Loucy (cell line): ENCODE results near the gene DMBX1.

Source experiments
- H2AFZ ChIP-seq: fragments of 200-600 bp; sonication (generic); 2 replicates; pipeline ENCODE4 v1.6.0; 2016; ENCODE audit warnings: antibody characterized with exemption, mild to moderate bottlenecking, low read length, moderate library complexity
- H3F3A ChIP-seq: fragments of 200-600 bp; 2 replicates; pipeline ENCODE4 v1.6.0; 2016; ENCODE audit warnings: antibody characterized with exemption, low read depth, mild to moderate bottlenecking
- H3K27me3 ChIP-seq: fragments of 200-600 bp; sonication (generic); 2 replicates; pipeline ENCODE4 v1.6.1; 2014; ENCODE audit warnings: low read length, mild to moderate bottlenecking; ENCODE audit not compliant: insufficient read depth, poor library complexity, severe bottlenecking
- H3K36me3 ChIP-seq: fragments of 200-600 bp; sonication (generic); 2 replicates; pipeline ENCODE4 v1.6.1; 2016; ENCODE audit warnings: low read length; ENCODE audit not compliant: insufficient read depth
- H3K4me1 ChIP-seq: fragments of 200-600 bp; sonication (generic); 2 replicates; pipeline ENCODE4 v1.5.1; 2014; ENCODE audit warnings: low read length, mild to moderate bottlenecking; ENCODE audit not compliant: insufficient read depth, poor library complexity, severe bottlenecking
- H3K4me2 ChIP-seq: fragments of 200-600 bp; sonication (generic); 2 replicates; pipeline ENCODE4 v1.6.0; 2014; ENCODE audit warnings: antibody characterized with exemption, low read length, low read depth, mild to moderate bottlenecking; ENCODE audit not compliant: poor library complexity, severe bottlenecking
- H3K4me3 ChIP-seq: fragments of 200-600 bp; sonication (generic); 2 replicates; pipeline ENCODE4 v1.5.1; 2014; ENCODE audit warnings: low read length, mild to moderate bottlenecking, mixed read lengths; ENCODE audit not compliant: poor library complexity, severe bottlenecking
- H3K79me2 ChIP-seq: fragments of 200-600 bp; sonication (generic); 2 replicates; pipeline ENCODE4 v1.6.1; 2014; ENCODE audit warnings: low read length; ENCODE audit not compliant: insufficient read depth
- H3K9ac ChIP-seq: fragments of 200-600 bp; sonication (generic); 2 replicates; pipeline ENCODE4 v1.6.0; 2014; ENCODE audit warnings: mild to moderate bottlenecking, low read depth, low read length, moderate library complexity; ENCODE audit not compliant: poor library complexity, severe bottlenecking
- H3K9me2 ChIP-seq: fragments of 200-600 bp; sonication (generic); replicated peaks from 2 replicates; pipeline ENCODE4 v1.6.1; 2016; ENCODE audit warnings: low read depth, low read length, mixed read lengths
- H3K9me3 ChIP-seq: fragments of 200-600 bp; sonication (generic); 2 replicates; pipeline ENCODE4 v1.6.1; 2014; ENCODE audit warnings: mild to moderate bottlenecking, antibody characterized with exemption, low read length, low read depth; ENCODE audit not compliant: insufficient read depth
- H4K20me1 ChIP-seq: fragments of 200-600 bp; sonication (generic); 2 replicates; pipeline ENCODE4 v1.6.0; 2014; ENCODE audit warnings: antibody characterized with exemption, low read length, mild to moderate bottlenecking; ENCODE audit not compliant: insufficient read depth, poor library complexity, severe bottlenecking
- CTCF ChIP-seq: fragments of 200-600 bp; sonication (generic); conservative IDR thresholded peaks from 2 replicates; pipeline ENCODE4 v1.5.1; 2014; ENCODE audit warnings: mild to moderate bottlenecking, antibody characterized with exemption, low read length
- EZH2phosphoT487 ChIP-seq: fragments of 200-600 bp; IDR thresholded peaks from 2 replicates; pipeline ENCODE4 v1.6.1; 2018; ENCODE audit warnings: antibody characterized with exemption, mild to moderate bottlenecking, moderate library complexity, borderline replicate concordance

The DMBX1 gene

GRCh38 chr1:46537651-46538050 lies 48.0 kb downstream of the DMBX1 start:
- H3K4me3 ChIP-seq, result no peak overlapping the region
- H3K79me2 ChIP-seq, result no peaks in the 10 kb centered on the region
- H3K36me3 ChIP-seq, result no peaks in the 10 kb centered on the region
- no peaks in the 10 kb centered on the region for H3K27me3 ChIP-seq
- H2AFZ ChIP-seq, result no peak overlapping the region
- H3K9ac ChIP-seq, result no peak overlapping the region
- H3K4me1 ChIP-seq, result no peaks in the 10 kb centered on the region
- no peak overlapping the region for H3K4me2 ChIP-seq
- TF ChIP-seq EZH2phosphoT487 (no peak), CTCF (no peak)
- no peaks in the 10 kb centered on the region for H3K9me2 ChIP-seq
- H3F3A ChIP-seq, result no peaks in the 10 kb centered on the region
- no peaks in the 10 kb centered on the region for H3K9me3 ChIP-seq
- no peaks in the 10 kb centered on the region for H4K20me1 ChIP-seq

- Histone ChIP-seq H3K36me3 (no peaks in the 10 kb centered on the region), H4K20me1 (no peaks in the 10 kb centered on the region), H3K9me3 (no peaks in the 10 kb centered on the region), H2AFZ (no peak overlapping the region), H3F3A (no peaks in the 10 kb centered on the region), H3K4me2 (no peak overlapping the region), H3K9me2 (no peaks in the 10 kb centered on the region), H3K79me2 (no peaks in the 10 kb centered on the region), H3K27me3 (no peaks in the 10 kb centered on the region), H3K4me1 (no peaks in the 10 kb centered on the region), H3K4me3 (no peak overlapping the region), H3K9ac (no peak overlapping the region)
- TF ChIP-seq CTCF (no peak), EZH2phosphoT487 (no peak)
Measured at GRCh38 chr1:46538147-46538546, 48.5 kb downstream of the DMBX1 start.
